ENCODE results near the gene FGD4. TPM values are rescaled to one million over a fixed set of nuclear protein-coding genes. Genes with fewer than 3 reads are reported as not detected.
"Not testable (repeated sequence)": the region's sequence is repeated elsewhere in the genome, so short reads cannot be mapped to it uniquely, and the experiment has no call there.

Gene FGD4
- total and polyA plus RNA-seq, 9 of the 15 experiments (the other 6 are each of a cell fraction or from before 2014, with no cell fraction given), result 0.05 to 0.51 (median 0.27) TPM

GRCh38 chr12:32532422-32532821, 133.1 kb downstream of the FGD4 start (continued):
- TF ChIP-seq KAT2B (IDR thresholded peaks at IDR 0.05; ENCODE audit: low read depth, low read length) (no peak), ZNF445 (CRISPR knock-in tag; IDR thresholded peaks at IDR 0.05; ENCODE audit: low read depth) (no peak), POLR2AphosphoS2 (IDR thresholded peaks at IDR 0.05; ENCODE audit: low read length) (no peak), EWSR1 (IDR thresholded peaks at IDR 0.05; ENCODE audit: borderline replicate concordance, low read depth, partially characterized antibody) (no peak), ZFX (CRISPR knock-in tag; IDR thresholded peaks at IDR 0.05) (no peak), MXI1 (IDR thresholded peaks at IDR 0.05; ENCODE audit: low read depth, low read length) (no peak), NR1H2 (CRISPR knock-in tag; IDR thresholded peaks at IDR 0.05) (no peak), MTA1 (IDR thresholded peaks at IDR 0.05; ENCODE audit: borderline replicate concordance) (no peak)

GRCh38 chr12:32532951-32533350, 133.6 kb downstream of the FGD4 start:
- no peak overlapping the region for H2AFZ ChIP-seq (ENCODE audit: low read depth, low read length)
- H3K79me2 ChIP-seq (ENCODE audit: control insufficient read depth, insufficient read depth, low read length), result no peaks in the 10 kb centered on the region
- no peak overlapping the region for H3K4me3 ChIP-seq
- ChIA-PET CTCF (ENCODE audit: low intra/inter-chr PET ratio) (no interaction called here), POLR2A (no interaction called here)
- no peaks in the 10 kb centered on the region for H3K9me3 ChIP-seq (replicated peaks; ENCODE audit: control insufficient read depth, insufficient read depth, low read depth, low read length)
- H4K20me1 ChIP-seq (replicated peaks; ENCODE audit: control insufficient read depth, insufficient read depth, low read length), result no peaks in the 10 kb centered on the region
- no peak for FAIRE-seq
- H3K27me3 ChIP-seq (ENCODE audit: control insufficient read depth in 2 of 2, insufficient read depth in 2 of 2, low read length in 2 of 2), result peaks cover 12 to 16% of the 10 kb centered on the region in 2 experiments; a peak in 2 of 5 replicates
- H3K4me2 ChIP-seq (ENCODE audit: insufficient read depth, low read length), result no peak overlapping the region
- TF ChIP-seq E2F8 (IDR thresholded peaks at IDR 0.05; ENCODE audit: low read depth, partially characterized antibody) (no peak), PTBP1 (IDR thresholded peaks at IDR 0.05; ENCODE audit: low read depth, low read length) (no peak), FIP1L1 (IDR thresholded peaks at IDR 0.05; ENCODE audit: low read depth, low read length, poor library complexity, severe bottlenecking) (no peak), RAD21 (CRISPR knock-in tag; conservative IDR thresholded peaks at IDR 0.05 in 1 of 2, IDR thresholded peaks at IDR 0.05 in 1 of 2) (no peak), RFX1 (IDR thresholded peaks at IDR 0.05) (no peak), E2F3 (CRISPR knock-in tag; IDR thresholded peaks at IDR 0.05) (no peak)
- DNase-seq (ENCODE audit: extremely low read depth in 1 of 4, low spot score in 3 of 4), result no peak
- H3K36me3 ChIP-seq (ENCODE audit: control insufficient read depth, insufficient read depth, low read length), result no peaks in the 10 kb centered on the region
- no TSS peak for BruUV-seq (replicated peaks)
- no peaks in the 10 kb centered on the region for H3K4me1 ChIP-seq (replicated peaks in 1 of 2; ENCODE audit: control insufficient read depth in 2 of 2, insufficient read depth in 2 of 2, low read length in 2 of 2)
- in situ Hi-C loops (cut with MboI), result no loop called here
- no peak overlapping the region for H3K9ac ChIP-seq (ENCODE audit: insufficient read depth in 1 of 2, low read depth in 2 of 2, low read length in 2 of 2)
- H3K27ac ChIP-seq (ENCODE audit: extremely low read depth, low read depth, low read length), result no peak overlapping the region
- intact Hi-C loops (cut with micrococcal nuclease), result no loop called here
- H3K9me1 ChIP-seq (ENCODE audit: control insufficient read depth, insufficient read depth, low read length), result no peaks in the 10 kb centered on the region
- ATAC-seq, result no peak

- FAIRE-seq; H3K9me3 ChIP-seq (replicated peaks; ENCODE audit: control insufficient read depth, insufficient read depth, low read depth, low read length); H3K9me1 ChIP-seq (ENCODE audit: control insufficient read depth, insufficient read depth, low read length); H3K36me3 ChIP-seq (ENCODE audit: control insufficient read depth, insufficient read depth, low read length); H4K20me1 ChIP-seq (replicated peaks; ENCODE audit: control insufficient read depth, insufficient read depth, low read length); H3K9ac ChIP-seq (ENCODE audit: insufficient read depth in 1 of 2, low read depth in 2 of 2, low read length in 2 of 2); H3K4me2 ChIP-seq (ENCODE audit: insufficient read depth, low read length); H2AFZ ChIP-seq (ENCODE audit: low read depth, low read length); intact Hi-C loops (cut with micrococcal nuclease); BruUV-seq (replicated peaks); DNase-seq (ENCODE audit: extremely low read depth in 1 of 4, low spot score in 3 of 4); H3K79me2 ChIP-seq (ENCODE audit: control insufficient read depth, insufficient read depth, low read length); H3K4me3 ChIP-seq; H3K4me1 ChIP-seq (replicated peaks in 1 of 2; ENCODE audit: control insufficient read depth in 2 of 2, insufficient read depth in 2 of 2, low read length in 2 of 2); in situ Hi-C loops (cut with MboI); ATAC-seq; CTCF ChIA-PET (ENCODE audit: low intra/inter-chr PET ratio); H3K27ac ChIP-seq (ENCODE audit: extremely low read depth, low read depth, low read length): not testable (repeated sequence)
- peaks cover 12 to 19% of the 10 kb centered on the region in 2 experiments; a peak in 2 of 5 replicates for H3K27me3 ChIP-seq (ENCODE audit: control insufficient read depth in 2 of 2, insufficient read depth in 2 of 2, low read length in 2 of 2)
- WGBS (ENCODE audit: insufficient coverage, low coverage, missing lambda C conversion rate), result 16% methylated on average over 10 of the region's 10 CpGs
- POLR2A ChIA-PET, result interaction anchor here (0.6 to 1.0 kb wide), 2 partner anchors 24 to 147 kb away, joined by 3 read pairs; no protein-coding TSS in a partner anchor
Observed at GRCh38 chr12:32533506-32533905, 134.1 kb downstream of the FGD4 start.

Data from K562 (cell line).